CD4-positive, alpha-beta T cell (primary cell): Measurements from ENCODE around the gene LAG3. TPM values are rescaled to one million over a fixed set of nuclear protein-coding genes. Genes with fewer than 3 reads are reported as not detected.

Source experiments
- ATAC-seq: fragments of 200-7000 bp; cut with Tn5 transposase; one replicate; pipeline ENCODE4 v1.10.0; 2022; ENCODE audit warnings: mild to moderate bottlenecking; ENCODE audit not compliant: poor library complexity
- CTCF ChIA-PET: fragments of 350-600 bp; sonication (Branson Sonifier 250); formaldehyde crosslinking; loops from one replicate; lab custom pipeline; 2021; ENCODE audit warnings: antibody characterized with exemption, inconsistent platforms; lab: Charles Lee
- POLR2A ChIA-PET: fragments of 350-600 bp; sonication (Branson Sonifier 250); formaldehyde crosslinking; loops from one replicate; lab custom pipeline; 2021; ENCODE audit warnings: antibody characterized with exemption, inconsistent platforms; lab: Charles Lee
- DNase-seq, 14 experiments: peaks; one replicate each; pipeline ENCODE4 v3.0.0-alpha.2; 2013 to 2020; ENCODE audit warnings: mixed read lengths in 2 of 14
- H3K27ac ChIP-seq, 2 donors: one replicate each; pipeline versions ENCODE4 v1.5.1 to v1.7.0; 2013; ENCODE audit warnings: low read length in 2 of 2, low read depth in 1 of 2, mild to moderate bottlenecking in 1 of 2
- H3K27me3 ChIP-seq, 2 experiments: 1 replicate in 1 of 2; 2 replicates in 1 of 2; pipeline versions ENCODE4 v1.6.1 to v1.7.0; 2013; ENCODE audit warnings: low read length in 2 of 2, control low read depth in 1 of 2, mild to moderate bottlenecking in 1 of 2, moderate library complexity in 1 of 2; ENCODE audit not compliant: insufficient read depth in 2 of 2, control insufficient read depth in 1 of 2
- H3K36me3 ChIP-seq: one replicate; pipeline ENCODE4 v1.6.1; 2013; ENCODE audit warnings: low read length, control low read depth; ENCODE audit not compliant: insufficient read depth
- H3K4me1 ChIP-seq: one replicate; pipeline ENCODE4 v1.6.1; 2013; ENCODE audit warnings: low read length, control low read depth; ENCODE audit not compliant: insufficient read depth
- H3K4me3 ChIP-seq: one replicate; pipeline ENCODE4 v1.5.1; 2013; ENCODE audit warnings: mild to moderate bottlenecking, low read length, moderate library complexity
- H3K9me3 ChIP-seq, 2 experiments: 1 replicate in 1 of 2; 2 replicates in 1 of 2; pipeline versions ENCODE4 v1.6.1 to v1.7.0; 2013; ENCODE audit warnings: low read length in 2 of 2, mild to moderate bottlenecking in 2 of 2, control low read depth in 1 of 2, moderate library complexity in 1 of 2; ENCODE audit not compliant: control insufficient read depth in 1 of 2, insufficient read depth in 1 of 2
- H3K27ac Mint-ChIP-seq: one replicate; pipeline ENCODE4 v1.8.0; 2020; ENCODE audit warnings: mixed read lengths
- H3K27me3 Mint-ChIP-seq: one replicate; pipeline ENCODE4 v1.8.0; 2021; ENCODE audit warnings: mixed read lengths
- H3K36me3 Mint-ChIP-seq: one replicate; pipeline ENCODE4 v1.8.0; 2021; ENCODE audit warnings: low read depth, mixed read lengths
- H3K4me1 Mint-ChIP-seq: one replicate; pipeline ENCODE4 v1.8.0; 2021; ENCODE audit warnings: low read depth, mixed read lengths
- H3K4me3 Mint-ChIP-seq: one replicate; pipeline ENCODE4 v1.8.0; 2020; ENCODE audit warnings: mild to moderate bottlenecking, mixed read lengths
- H3K9me3 Mint-ChIP-seq: one replicate; pipeline ENCODE4 v1.8.0; 2020; ENCODE audit warnings: mixed read lengths
- CTCF ChIP-seq: fragments of 200-600 bp; IDR thresholded peaks from one replicate; pipeline ENCODE4 v1.8.0; 2022; ENCODE audit warnings: antibody characterized with exemption, mild to moderate bottlenecking
- intact Hi-C, 2 experiments: fragments of 100-400 bp; cut with DNase I in 1 of 2; cut with micrococcal nuclease in 1 of 2; formaldehyde crosslinking; loops; one replicate each; pipeline versions ENCODE4 v1.15.1 to v1.9.0; 2023 to 2025; cut with DNase I, micrococcal nuclease
- total RNA-seq, 174 experiments: library from RNA in 2 of 174; stranded (reverse) in 2 of 174; gene quantifications; one replicate each; pipeline ENCODE4 v1.2.3 and lab custom pipeline; 2021 to 2026

LAG3 gene
- total RNA-seq, 2 experiments from 2014 or later: 0.82 to 1.4 TPM

- peaks cover 27% of the 10 kb centered on the region for H3K4me1 Mint-ChIP-seq
- POLR2A ChIA-PET: interaction anchor here (1.0 to 8.0 kb wide), 2 partner anchors 11 to 71 kb away, joined by 3 to 57 read pairs; partner anchors contain the start of gene MLF2
- peaks cover 47% of the 10 kb centered on the region for H3K4me1 ChIP-seq
Observed at GRCh38 chr12:6824085-6824775, 51.9 kb downstream of the LAG3 start.

GRCh38 chr12:6824901-6825381 is 52.6 kb downstream of the LAG3 start:
- Mint-ChIP-seq H3K4me3 (no peak overlapping the region), H3K4me1 (peaks cover 27% of the 10 kb centered on the region), H3K9me3 (no peaks in the 10 kb centered on the region), H3K27me3 (peaks cover 32% of the 10 kb centered on the region), H3K36me3 (peaks cover 13% of the 10 kb centered on the region), H3K27ac (no peak overlapping the region)
- Histone ChIP-seq H3K27ac (no peak overlapping the region), H3K4me3 (no peak overlapping the region), H3K27me3 (peaks cover 19 to 26% of the 10 kb centered on the region in 2 experiments), H3K4me1 (peaks cover 54% of the 10 kb centered on the region), H3K36me3 (peaks cover 1% of the 10 kb centered on the region), H3K9me3 (peaks cover 0 to 6% of the 10 kb centered on the region in 2 experiments)
- POLR2A ChIA-PET: interaction anchor here (0.6 to 8.0 kb wide), 4 partner anchors 11 to 286 kb away, joined by 3 to 57 read pairs (median 4); partner anchors contain the start of gene MLF2
- ATAC-seq (no peak), DNase-seq (no peak)
- intact Hi-C loops: loop anchor here (1.0 to 5.0 kb wide), 7 partner anchors 38 to 263 kb away; partner anchors contain the start of genes CD4 (in 1 of the 2) and MLF2 (in 1 of the 2)
- no peak for TF ChIP-seq CTCF
- CTCF ChIA-PET: interaction anchor here (1.1 to 1.8 kb wide), 3 partner anchors 58 to 73 kb away, joined by 3 to 8 read pairs (median 5); partner anchors contain the start of genes MLF2 and PTMS

More at GRCh38 chr12:6824085-6824775, 51.9 kb downstream of the LAG3 start:
- peak in 1 of 14 experiments; percentile 20 for DNase-seq
- intact Hi-C loops: loop anchor here in 1 of 2 experiments (2.0 kb wide), 1 partner anchor 205 kb away; no protein-coding TSS in a partner anchor
- peaks cover 20% of the 10 kb centered on the region for H3K36me3 Mint-ChIP-seq
- H3K27me3 Mint-ChIP-seq: peaks cover 32% of the 10 kb centered on the region
- CTCF ChIA-PET: interaction anchor here (1.8 kb wide), 1 partner anchor 70 kb away, joined by 8 read pairs; the partner anchor contains the start of gene MLF2
- H3K27me3 ChIP-seq: peaks cover 19 to 21% of the 10 kb centered on the region in 2 experiments
- no peak overlapping the region for H3K27ac Mint-ChIP-seq
- TF ChIP-seq CTCF: no peak
- no peak overlapping the region for H3K27ac ChIP-seq
- H3K36me3 ChIP-seq: peaks cover 9% of the 10 kb centered on the region
- H3K9me3 Mint-ChIP-seq: no peaks in the 10 kb centered on the region
- no peak for ATAC-seq
- H3K4me3 Mint-ChIP-seq: no peak overlapping the region
- H3K4me3 ChIP-seq: no peak overlapping the region
- peaks cover 0 to under 1% of the 10 kb centered on the region in 2 experiments for H3K9me3 ChIP-seq

- CTCF ChIA-PET: interaction anchor here (0.7 to 1.8 kb wide), 6 partner anchors 33 to 73 kb away, joined by 3 to 8 read pairs (median 3); partner anchors contain the start of genes MLF2 and PTMS
- H3K27me3 Mint-ChIP-seq: peaks cover 32% of the 10 kb centered on the region
Observed at GRCh38 chr12:6825398-6826124, 53.2 kb downstream of the LAG3 start.

More at GRCh38 chr12:6825398-6826124, 53.2 kb downstream of the LAG3 start:
- peaks cover 8% of the 10 kb centered on the region for H3K36me3 Mint-ChIP-seq
- Histone ChIP-seq H3K4me1 (peaks cover 51% of the 10 kb centered on the region), H3K27ac (no peak overlapping the region), H3K36me3 (no peaks in the 10 kb centered on the region), H3K4me3 (no peak overlapping the region), H3K9me3 (peaks cover 0 to 6% of the 10 kb centered on the region in 2 experiments), H3K27me3 (peaks cover 19 to 29% of the 10 kb centered on the region in 2 experiments)
- TF ChIP-seq CTCF: peak; percentile 94
- DNase-seq (peak; percentile 71 to 90 (median 80)), ATAC-seq (peak; percentile 65)
- peak overlapping the region; percentile 5 for H3K4me3 Mint-ChIP-seq
- intact Hi-C loops: loop anchor here (1.0 to 5.0 kb wide), 7 partner anchors 38 to 263 kb away; partner anchors contain the start of genes CD4 (in 1 of the 2) and MLF2 (in 1 of the 2)
- no peak overlapping the region for H3K27ac Mint-ChIP-seq
- POLR2A ChIA-PET: interaction anchor here (0.6 to 8.0 kb wide), 4 partner anchors 10 to 287 kb away, joined by 3 to 57 read pairs (median 4); partner anchors contain the start of gene MLF2
- peaks cover 26% of the 10 kb centered on the region for H3K4me1 Mint-ChIP-seq
- no peaks in the 10 kb centered on the region for H3K9me3 Mint-ChIP-seq
